Epithelial cell of prostate (primary cell): ENCODE measurements around the gene FDXR.
A peak's percentile ranks its signal among the peaks of the same experiment; 100 is the strongest.
"Not testable (repeated sequence)": the region's sequence is repeated elsewhere in the genome, so short reads cannot be mapped to it uniquely, and the experiment has no call there.

ENCODE experiments used
- DNase-seq: peaks from one replicate; pipeline ENCODE4 v3.0.0-alpha.2; 2011; ENCODE audit warnings: low read depth, low spot score
- H3K27ac ChIP-seq: fragments of 450-650 bp; 2 replicates; pipeline ENCODE4 v1.5.1; 2017; ENCODE audit warnings: mild to moderate bottlenecking

The FDXR gene, protein sequence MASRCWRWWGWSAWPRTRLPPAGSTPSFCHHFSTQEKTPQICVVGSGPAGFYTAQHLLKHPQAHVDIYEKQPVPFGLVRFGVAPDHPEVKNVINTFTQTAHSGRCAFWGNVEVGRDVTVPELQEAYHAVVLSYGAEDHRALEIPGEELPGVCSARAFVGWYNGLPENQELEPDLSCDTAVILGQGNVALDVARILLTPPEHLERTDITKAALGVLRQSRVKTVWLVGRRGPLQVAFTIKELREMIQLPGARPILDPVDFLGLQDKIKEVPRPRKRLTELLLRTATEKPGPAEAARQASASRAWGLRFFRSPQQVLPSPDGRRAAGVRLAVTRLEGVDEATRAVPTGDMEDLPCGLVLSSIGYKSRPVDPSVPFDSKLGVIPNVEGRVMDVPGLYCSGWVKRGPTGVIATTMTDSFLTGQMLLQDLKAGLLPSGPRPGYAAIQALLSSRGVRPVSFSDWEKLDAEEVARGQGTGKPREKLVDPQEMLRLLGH

GRCh38 chr17:74872313-74873036 lies at the start of gene FDXR:
TSS of gene FDXR (minus strand) at chr17:74872994. CDS start at chr17:74872944, 50 bp downstream.
- DNase-seq = no peak
- H3K27ac ChIP-seq = peak within 1 kb of the TSS; percentile 76

DNA sequence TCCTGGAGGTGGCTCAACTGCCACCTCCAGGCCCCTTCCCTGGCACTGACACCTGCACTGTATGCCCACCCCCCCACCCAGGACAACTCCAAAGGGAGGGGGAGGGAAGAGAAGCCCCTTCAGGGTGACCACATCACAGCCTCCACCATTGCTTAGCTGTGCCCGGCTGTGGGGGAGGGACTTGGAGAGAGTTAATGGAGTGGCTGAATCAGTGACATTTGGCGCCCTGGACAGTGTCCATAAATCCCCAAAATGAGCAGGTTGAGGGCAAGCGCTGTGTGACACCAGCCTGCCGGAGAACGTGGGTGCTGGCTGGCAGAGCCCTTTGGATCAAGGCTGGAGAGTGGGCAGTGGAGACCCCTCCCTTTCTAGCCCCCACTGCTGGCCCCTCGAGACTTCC lies 49.4 kb upstream of the FDXR start:
- DNase-seq = no peak
- H3K27ac ChIP-seq = no peak overlapping the region

DNA sequence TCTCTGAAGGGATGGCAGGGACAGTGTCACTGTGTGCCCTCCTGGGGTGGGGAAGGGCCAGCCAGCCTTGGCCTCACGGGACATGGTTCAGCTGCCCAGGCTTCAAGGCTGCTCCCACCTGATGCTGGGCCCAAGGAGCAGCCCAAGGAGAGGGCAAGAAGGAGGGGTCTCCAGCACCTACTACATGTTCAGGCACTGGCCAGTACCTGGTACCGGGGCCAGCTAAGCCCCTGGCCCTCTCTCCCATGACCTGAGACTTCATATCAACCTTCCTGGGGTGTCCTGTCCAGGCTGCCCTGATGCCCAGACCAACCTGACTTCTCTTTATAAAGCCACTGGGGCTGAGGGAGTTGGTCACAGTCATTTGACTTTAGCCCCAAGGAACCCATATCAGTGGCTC lies 49.0 kb upstream of the FDXR start:
- no peak overlapping the region for H3K27ac ChIP-seq
- DNase-seq = no peak

GRCh38 chr17:74921026-74921681 lies 48.4 kb upstream of the FDXR start:
- H3K27ac ChIP-seq = no peak overlapping the region
- no peak for DNase-seq

DNA sequence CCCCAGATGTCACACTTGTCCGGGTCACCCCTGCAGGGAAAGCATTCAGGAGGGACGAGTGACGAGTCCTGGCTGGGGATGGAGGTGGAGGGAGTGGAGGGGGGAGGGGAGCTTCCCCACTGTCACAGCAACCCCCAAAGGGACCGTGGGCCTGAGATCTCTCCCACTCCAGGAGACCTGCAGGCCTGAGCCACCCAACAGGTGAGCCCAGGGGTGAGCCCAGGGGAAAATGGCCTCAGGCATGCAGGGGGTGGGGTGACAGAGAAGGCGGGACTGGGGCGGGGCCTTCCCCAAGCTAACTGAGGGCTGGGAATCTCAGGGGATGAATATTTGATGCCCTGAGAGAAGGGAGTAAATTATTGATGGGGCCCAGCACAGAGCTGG lies 47.8 kb upstream of the FDXR start:
- no peak overlapping the region for H3K27ac ChIP-seq
- no peak for DNase-seq

DNA sequence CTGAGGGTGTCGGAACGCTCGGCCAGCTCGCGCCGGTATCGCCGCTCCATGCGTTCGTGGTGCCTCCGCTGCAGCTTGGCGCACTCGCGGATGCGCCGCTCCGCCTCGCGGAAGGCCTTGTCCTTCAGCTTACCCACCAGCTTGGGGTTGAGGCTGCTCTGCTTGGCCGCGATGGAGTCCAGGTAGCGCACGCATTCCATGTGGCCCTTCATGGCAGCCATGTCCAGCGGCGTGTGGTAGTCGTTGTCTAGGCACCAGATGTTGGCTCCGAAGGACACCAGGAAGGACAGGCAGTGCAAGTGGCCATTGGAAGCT lies 47.5 kb upstream of the FDXR start:
- no peak overlapping the region for H3K27ac ChIP-seq
- no peak for DNase-seq

DNA sequence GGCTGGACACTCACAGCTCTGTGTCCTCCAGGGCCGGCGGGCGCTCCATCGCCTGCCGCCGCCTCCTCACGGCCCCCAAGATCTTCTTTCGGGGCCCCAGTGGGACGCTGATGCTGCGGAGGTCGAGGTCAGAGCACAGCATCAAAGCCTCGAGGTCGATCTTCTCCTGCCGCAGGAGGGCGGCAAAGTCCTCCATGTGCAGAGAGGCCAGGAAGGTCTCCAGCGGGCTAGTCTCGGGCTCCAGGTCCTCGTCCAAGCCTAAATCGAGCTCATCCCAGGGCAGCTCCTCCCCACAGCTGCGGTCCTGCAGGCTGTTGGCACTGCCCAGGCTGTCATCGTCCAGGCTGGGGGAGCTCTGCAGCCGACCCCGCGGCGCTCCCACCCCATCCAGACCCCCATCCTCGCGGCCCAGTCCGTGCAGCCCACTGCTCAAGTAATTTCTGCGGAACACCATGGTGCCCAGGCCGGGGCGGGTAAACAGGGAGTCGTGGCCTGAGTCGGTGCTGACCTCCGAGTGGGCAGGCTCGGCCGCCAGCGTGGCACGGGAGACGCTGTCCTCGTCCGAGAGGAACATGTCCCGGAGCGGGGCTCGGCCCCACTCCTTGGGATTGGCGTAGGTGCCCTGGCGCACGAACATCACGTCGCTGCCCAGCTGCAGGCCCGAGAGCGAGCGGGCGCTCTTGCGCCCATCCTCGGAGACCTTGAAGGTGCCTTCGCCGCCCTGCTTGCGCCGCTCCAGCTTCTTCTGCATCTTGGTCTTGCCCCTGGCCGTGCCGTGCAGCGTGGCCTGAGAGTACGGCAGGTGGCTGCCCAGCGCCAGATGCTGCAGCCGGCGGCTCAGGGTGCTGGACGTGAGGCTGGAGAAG lies 46.9 kb upstream of the FDXR start:
- DNase-seq = no peak
- H3K27ac ChIP-seq = no peak overlapping the region

GRCh38 chr17:74918906-74919305 lies 46.1 kb upstream of the FDXR start:
- DNase-seq = no peak
- no peak overlapping the region for H3K27ac ChIP-seq

DNA sequence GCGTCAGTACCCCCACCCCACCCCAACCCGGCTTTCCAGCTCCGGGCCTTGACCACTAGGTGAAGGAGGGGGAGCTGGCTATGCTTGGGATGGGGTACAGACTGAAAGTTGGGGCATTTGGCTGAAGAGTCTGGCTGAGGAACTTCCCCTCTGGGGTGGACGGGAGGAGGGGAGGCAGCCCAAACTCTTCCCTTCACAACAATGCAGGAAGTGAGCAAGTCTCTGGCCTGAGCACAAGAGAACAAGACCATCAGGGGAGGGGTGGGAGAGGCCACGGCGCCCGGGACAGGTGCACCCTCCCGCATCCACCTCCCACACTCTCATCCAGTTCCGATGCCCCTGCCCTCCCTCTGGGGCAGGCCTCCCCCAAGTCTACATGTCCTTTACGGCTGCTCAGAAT lies 44.6 kb upstream of the FDXR start:
- no peak for DNase-seq
- no peak overlapping the region for H3K27ac ChIP-seq

DNA sequence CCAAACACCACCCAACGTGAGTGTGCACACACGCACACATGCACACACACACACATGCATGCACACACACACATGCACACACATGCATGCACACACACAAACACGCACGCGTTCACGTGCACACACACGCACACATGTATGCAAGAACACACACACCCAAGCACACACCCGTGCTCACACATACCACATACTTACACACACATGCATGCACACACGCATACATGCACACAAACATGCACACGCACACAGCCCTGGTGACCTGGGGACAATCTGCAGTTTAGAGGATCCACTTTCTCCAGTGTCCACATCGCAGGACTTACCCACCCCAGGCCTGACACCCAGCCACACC lies 44.0 kb upstream of the FDXR start:
- no peak for DNase-seq

DNA sequence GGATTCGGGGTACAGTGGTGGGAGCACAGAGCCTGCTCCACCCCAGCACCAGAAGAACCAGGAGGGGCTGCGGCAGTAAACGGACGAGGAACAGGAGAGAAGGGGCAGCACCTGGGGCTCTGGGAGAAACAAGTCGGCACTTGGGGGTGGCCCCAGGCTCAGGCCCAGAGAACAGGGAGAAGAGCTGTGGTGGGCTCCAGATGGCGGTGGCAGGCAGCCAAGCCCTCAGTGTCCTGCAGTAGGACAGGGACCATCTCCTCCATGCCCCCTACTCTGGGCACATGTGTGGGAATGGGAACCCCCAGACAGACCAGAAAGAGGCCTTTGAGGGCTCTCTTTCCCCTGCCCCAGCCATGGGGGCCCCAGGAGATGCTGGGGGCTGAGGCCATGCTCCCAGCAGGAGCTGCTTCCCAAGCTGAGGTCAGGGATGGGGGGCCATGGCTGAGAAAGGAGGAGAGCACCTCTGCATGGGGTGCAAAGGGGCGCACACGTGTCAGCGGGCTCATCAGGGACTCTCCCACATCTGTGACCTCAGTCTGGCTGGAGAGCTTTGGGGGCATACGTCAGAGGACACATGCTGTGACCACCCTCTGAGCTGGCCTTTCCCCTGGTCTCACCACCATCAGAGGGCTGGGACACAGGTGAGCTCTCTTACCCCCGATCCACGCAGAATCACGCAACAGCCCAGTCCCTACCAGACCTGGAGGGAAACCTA lies 43.5 kb upstream of the FDXR start:
- no peak for DNase-seq
- H3K27ac ChIP-seq = no peak overlapping the region

More for the DNA sequence above, 44.0 kb upstream of the FDXR start:
- no peak overlapping the region for H3K27ac ChIP-seq

- DNase-seq, H3K27ac ChIP-seq: not testable (repeated sequence)
Observed at GRCh38 chr17:74911423-74911822, 38.6 kb upstream of the FDXR start.

DNA sequence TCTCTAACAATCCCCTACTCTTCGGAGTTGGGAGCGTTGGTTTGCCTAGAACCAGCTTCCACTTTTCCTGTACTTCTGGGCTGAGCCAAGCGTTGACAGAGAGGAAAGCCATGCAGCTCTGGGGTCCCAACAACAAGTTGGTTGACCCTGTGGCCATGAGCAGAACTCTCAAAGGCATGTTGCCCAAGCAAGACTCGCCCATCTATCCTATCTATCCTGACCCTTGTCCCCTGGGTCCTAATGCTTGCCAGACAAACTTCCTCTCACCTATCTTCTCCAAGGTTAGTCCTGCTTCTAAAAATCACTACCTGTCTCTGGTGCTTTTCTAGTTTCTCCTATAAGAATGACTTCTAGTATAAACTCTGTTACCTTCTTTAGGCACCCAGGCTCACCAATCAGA lies 36.3 kb upstream of the FDXR start:
- not testable (repeated sequence) for H3K27ac ChIP-seq, DNase-seq

DNA sequence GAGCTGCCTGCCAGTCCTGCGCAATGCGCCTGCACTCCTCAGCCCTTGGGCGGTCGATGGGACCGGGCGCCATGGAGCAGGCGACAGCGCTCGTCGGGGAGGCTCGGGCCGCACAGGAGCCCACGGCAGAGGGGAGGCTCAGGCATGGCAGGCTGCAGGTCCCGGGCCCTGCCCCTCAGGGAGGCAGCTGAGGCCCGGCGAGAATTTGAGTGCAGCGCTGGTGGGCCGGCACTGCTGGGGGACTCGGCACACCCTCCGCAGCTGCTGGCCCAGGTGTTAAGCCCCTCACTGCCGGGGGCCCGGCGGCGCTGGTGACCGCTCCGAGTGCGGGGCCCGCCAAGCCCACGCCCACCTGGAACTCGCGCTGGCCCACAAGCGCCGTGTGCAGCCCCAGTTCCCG lies 34.2 kb upstream of the FDXR start:
- H3K27ac ChIP-seq = no peak overlapping the region
- DNase-seq = no peak

DNA sequence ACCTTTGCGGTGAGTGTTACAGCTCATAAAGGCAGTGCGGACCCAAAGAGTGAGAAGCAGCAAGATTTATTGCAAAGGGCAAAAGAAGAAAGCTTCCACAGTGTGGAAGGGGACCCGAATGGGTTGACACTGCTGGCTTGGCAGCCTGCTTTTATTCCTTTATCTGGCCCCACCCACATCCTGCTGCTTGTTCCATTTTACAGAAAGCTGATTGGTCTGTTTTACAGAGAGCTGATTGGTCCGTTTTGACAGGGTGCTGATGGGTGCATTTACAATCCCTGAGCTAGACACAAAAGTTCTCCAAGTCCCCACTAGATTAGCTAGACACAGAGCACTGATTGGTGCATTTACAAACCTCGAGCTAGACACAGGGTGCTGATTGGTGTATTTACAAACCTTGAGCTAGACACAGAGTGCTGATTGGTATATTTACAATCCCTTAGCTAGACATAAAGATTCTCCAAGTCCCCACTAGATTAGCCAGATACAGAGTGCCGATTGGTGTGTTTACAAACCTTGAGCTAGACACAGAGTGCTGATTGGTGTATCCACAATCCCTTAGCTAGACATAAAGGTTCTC lies 33.5 kb upstream of the FDXR start:
- DNase-seq, H3K27ac ChIP-seq: not testable (repeated sequence)

DNA sequence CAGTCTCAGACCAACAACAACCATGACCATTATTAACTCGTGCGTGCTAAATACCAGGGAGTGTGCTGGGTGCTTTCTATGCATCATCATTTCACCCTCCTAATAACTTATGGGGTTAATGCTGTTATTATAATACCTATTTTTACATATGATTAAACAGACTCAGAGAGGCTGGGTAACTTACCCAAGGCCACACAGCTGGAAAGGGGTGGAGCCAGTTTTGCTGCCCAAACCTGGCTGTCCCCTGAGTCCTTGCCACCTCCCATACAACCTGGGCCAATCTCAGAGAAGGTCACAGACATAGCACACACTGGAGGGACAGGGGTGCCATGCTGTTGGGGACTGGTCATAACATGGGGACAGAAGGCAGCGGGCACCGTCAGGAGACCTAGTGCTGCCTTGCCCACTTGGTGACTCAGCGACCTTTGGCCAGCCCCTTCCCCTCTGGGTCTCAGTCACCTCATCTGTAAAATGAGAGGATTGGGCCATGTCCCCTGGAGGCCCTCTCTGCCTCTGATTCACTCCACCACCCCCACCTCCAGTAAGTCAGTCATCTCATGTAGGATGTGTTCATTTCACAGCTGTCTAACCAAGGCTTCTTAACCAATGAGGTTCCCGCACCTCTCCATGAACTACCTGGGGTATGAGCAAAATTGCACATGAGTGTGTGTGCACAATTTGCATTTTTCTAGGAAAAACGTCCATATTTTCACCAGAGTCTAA lies 32.1 kb upstream of the FDXR start:
- no peak for DNase-seq
- H3K27ac ChIP-seq = no peak overlapping the region

DNA sequence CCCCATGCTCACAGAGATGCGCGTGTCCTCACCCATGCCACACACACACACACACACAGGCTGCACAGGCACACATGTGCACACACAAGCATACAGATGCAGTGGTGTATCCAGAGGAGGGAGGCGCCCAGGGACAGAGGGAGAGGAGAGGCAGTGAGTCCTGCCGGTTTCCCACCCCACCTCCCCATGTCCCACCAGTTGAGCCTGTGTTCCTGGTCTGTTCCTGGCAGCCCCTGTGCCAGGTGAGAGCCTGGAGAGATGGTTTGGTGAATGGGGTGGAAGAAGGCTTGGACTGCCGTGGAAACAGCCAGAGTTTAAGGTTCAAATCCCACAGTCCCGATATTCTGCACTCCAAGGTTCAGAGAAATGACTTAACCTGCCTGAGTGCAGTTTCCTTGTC lies 30.9 kb upstream of the FDXR start:
- DNase-seq = no peak

DNA sequence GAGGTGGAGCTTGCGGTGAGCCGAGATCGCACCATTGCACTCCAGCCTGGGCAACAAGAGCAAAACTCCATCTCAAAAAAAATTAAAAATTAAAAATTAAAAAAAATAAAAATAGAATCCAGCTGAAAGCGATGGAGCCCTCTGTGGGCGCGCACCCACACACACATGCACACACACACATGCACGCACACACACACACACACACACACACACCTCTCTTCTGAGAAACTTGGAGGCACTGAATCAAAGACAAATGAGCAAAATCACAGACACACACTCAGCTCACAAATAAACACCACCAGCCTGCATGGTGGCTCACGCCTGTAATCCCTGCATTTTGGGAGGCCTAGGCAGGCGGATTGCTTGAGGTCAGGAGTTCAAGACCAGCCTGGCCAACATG lies 30.2 kb upstream of the FDXR start:
- H3K27ac ChIP-seq = no peak overlapping the region
- DNase-seq = no peak

More for the DNA sequence above, 30.9 kb upstream of the FDXR start:
- H3K27ac ChIP-seq = no peak overlapping the region
